ENCODE measurements around the gene MUC7.

GRCh38 chr4:70511365-70511764 is 39.4 kb downstream of the MUC7 start:
- no peak for TF ChIP-seq POLR2A (IDR thresholded peaks at IDR 0.05)
- no peak for TF ChIP-seq CTCF (IDR thresholded peaks at IDR 0.05)

Data from esophagus squamous epithelium (tissue), 4 donors.